RWPE1 (cell line): ENCODE results near the gene SSR1.

Experiments
- CTCF ChIA-PET: fragments of 350-600 bp; sonication (Branson Sonifier 250); formaldehyde crosslinking; extraction: SDS; loops from one replicate; lab custom pipeline; 2021; lab: Yijun Ruan, JAX
- POLR2A ChIA-PET: fragments of 400-600 bp; formaldehyde crosslinking; extraction: SDS; loops from one replicate; lab custom pipeline; 2020; ENCODE audit warnings: antibody characterized with exemption; ENCODE audit not compliant: low non-redundant PET; lab: Yijun Ruan, JAX
- DNase-seq: peaks from one replicate; pipeline ENCODE4 v3.0.0; 2012; ENCODE audit warnings: low spot score
- H3K27ac ChIP-seq: fragments of 450-650 bp; 2 replicates; pipeline ENCODE4 v1.5.1; 2017
- TF ChIP-seq, protein P1 (sequence below): fragments of 450-650 bp; conservative IDR thresholded peaks from 2 replicates; pipeline ENCODE4 v1.5.1; 2017; ENCODE audit warnings: low read depth, mild to moderate bottlenecking

Gene SSR1

DNA sequence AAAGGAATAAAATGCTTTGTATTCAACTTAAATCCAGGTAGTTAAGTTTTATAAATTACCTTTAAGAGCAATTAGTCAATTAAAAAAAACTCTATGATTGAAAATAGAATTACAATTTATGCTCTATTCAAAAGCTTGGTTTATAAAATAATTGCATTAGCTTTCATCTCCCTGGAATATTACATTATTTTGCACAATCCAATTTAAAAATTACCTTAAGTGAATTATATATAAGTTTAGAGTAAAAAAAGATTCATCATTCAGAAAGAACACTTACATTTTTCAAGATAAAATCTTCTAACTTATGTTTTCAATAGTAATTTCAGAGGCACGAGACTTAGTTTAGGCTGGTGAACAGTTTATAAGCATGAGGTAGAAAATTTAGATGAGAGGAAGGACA lies 14.9 kb downstream of the SSR1 start:
- DNase-seq, result no peak
- POLR2A ChIA-PET, result no interaction called here
- TF ChIP-seq, protein P1, sequence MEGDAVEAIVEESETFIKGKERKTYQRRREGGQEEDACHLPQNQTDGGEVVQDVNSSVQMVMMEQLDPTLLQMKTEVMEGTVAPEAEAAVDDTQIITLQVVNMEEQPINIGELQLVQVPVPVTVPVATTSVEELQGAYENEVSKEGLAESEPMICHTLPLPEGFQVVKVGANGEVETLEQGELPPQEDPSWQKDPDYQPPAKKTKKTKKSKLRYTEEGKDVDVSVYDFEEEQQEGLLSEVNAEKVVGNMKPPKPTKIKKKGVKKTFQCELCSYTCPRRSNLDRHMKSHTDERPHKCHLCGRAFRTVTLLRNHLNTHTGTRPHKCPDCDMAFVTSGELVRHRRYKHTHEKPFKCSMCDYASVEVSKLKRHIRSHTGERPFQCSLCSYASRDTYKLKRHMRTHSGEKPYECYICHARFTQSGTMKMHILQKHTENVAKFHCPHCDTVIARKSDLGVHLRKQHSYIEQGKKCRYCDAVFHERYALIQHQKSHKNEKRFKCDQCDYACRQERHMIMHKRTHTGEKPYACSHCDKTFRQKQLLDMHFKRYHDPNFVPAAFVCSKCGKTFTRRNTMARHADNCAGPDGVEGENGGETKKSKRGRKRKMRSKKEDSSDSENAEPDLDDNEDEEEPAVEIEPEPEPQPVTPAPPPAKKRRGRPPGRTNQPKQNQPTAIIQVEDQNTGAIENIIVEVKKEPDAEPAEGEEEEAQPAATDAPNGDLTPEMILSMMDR, result no peak
- CTCF ChIA-PET, result no interaction called here
- H3K27ac ChIP-seq, result no peak overlapping the region

DNA sequence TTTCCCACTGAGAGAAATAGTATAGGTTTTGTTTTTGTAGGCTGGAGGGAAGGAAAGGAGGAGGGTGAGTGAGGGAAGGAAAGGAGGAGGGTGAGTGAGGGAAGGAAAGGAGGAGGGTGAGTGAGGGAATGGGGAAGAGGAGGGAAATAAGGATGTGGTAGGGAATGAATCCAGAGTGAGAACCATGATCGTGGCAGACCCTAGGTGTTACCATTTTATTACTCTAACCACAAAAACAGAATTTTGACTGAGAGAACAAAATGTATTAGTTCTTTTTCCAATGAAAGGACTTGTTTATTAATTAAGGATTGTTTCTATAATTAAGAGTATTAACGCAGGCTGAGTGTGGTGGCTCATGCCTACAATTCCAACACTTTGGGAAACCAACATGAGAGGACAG lies 16.4 kb downstream of the SSR1 start:
- ChIA-PET POLR2A (no interaction called here), CTCF (interaction anchor here (0.8 kb wide), 1 partner anchor 31 kb away, joined by 7 read pairs; no protein-coding TSS in a partner anchor)
- TF ChIP-seq, protein P1, result no peak
- DNase-seq, result no peak
- H3K27ac ChIP-seq, result no peak overlapping the region

DNA sequence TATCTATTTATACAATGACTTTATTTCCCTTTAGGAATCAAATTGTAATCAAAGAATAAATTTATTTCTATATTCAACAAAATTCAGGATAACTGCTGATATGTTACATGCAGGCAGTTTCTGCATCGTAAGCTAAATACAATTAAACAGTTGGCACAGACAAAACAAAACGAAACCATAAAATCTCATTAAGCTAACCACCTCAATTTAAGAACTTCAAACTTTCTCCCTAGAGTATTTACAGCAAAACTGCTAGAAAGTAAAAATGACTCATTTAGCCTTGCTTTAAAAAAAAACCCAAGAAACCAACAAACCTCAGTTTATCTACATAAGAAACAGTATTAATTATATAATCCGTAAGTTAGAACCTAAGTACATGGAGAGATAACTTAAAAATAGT lies 17.1 kb downstream of the SSR1 start:
- CTCF ChIA-PET, result interaction anchor here (0.8 kb wide), 1 partner anchor 32 kb away, joined by 7 read pairs; no protein-coding TSS in a partner anchor
- no peak overlapping the region for H3K27ac ChIP-seq
- DNase-seq, result no peak
- TF ChIP-seq, protein P1, result no peak
- POLR2A ChIA-PET, result no interaction called here

DNA sequence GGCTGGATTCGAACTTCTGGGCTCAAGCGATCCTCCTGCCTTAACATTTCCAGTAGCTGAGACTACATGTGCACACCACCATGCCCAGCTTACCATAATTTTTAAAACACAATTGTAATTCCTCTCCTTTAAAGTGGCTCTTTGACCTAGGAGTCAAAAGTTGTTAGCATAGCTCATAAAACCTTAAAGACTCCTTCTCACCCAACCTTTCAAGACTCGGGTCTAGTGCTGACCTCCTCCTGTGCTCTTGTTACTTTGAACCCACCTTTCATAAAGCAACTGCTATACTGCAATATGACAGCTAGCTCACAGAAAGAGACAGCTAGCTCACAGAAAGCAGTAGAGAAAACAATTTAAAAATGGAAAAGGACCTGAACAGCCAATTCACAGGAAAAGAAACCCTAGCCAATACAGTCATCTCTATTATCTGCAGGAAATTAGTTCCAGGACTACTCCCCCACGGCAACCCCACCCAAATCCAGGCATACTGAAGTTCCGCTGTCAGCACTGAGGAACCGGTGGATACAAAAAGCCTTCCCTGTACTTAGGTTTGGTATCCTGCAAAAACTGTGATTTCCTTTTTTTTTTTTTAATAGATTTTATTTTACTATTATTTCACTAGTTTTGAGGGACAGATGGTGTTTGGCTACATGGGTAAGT lies 20.3 kb downstream of the SSR1 start:
- ChIA-PET POLR2A (no interaction called here), CTCF (interaction anchor here (0.6 to 1.3 kb wide), 3 partner anchors 17 to 325 kb away, joined by 3 to 7 read pairs (median 5); no protein-coding TSS in a partner anchor)
- no peak overlapping the region for H3K27ac ChIP-seq
- no peak for DNase-seq
- TF ChIP-seq, protein P1, result no peak

DNA sequence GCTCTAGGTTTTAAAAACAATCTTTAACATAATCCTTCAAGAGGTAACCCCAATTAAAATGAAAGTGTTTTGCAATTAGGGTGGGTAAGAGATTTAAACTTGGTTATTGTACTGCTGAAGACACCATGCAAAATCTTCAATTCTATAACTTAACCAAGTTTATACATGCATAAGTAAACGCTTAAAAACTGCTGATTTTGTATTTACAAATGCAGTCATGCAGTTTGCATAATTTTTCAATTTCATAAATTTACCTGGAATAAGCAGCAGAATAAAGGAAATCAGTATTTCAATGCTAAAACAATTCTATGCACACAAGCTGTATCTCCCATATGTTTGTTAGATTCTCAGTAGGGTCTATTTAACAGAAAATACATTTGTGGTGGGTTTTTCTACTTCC lies 22.9 kb downstream of the SSR1 start:
- H3K27ac ChIP-seq, result no peak overlapping the region
- ChIA-PET CTCF (no interaction called here), POLR2A (no interaction called here)
- TF ChIP-seq, protein P1, result no peak
- no peak for DNase-seq

DNA sequence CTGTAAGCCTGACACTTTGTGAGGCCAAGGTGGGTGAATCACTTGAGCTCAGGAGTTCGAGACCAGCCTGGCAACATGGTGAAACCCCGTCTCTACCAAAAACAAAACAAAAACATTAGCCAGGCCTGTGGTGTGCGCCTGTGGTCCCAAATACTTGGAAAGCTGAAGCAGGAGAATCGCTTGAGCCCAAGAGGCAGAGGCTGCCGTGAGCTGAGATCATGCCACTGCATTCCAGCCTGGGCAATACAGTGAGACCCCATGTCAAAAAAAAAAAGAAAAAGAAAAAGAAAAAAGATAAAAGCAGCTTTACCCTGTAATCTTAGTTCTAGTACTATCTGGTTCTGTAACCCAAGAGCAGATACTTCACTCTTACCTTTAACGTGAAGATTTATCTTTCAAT lies 27.6 kb downstream of the SSR1 start:
- CTCF ChIA-PET, result interaction anchor here (0.5 to 2.3 kb wide), 3 partner anchors 9 to 295 kb away, joined by 4 to 15 read pairs (median 6); no protein-coding TSS in a partner anchor

More for the DNA sequence above, 27.6 kb downstream of the SSR1 start:
- POLR2A ChIA-PET, result interaction anchor here (0.6 kb wide), 1 partner anchor 812 kb away, joined by 3 read pairs; no protein-coding TSS in a partner anchor
- DNase-seq, result no peak
- no peak overlapping the region for H3K27ac ChIP-seq
- TF ChIP-seq, protein P1, result no peak
